ENCODE data around the gene KRT35.

DNA sequence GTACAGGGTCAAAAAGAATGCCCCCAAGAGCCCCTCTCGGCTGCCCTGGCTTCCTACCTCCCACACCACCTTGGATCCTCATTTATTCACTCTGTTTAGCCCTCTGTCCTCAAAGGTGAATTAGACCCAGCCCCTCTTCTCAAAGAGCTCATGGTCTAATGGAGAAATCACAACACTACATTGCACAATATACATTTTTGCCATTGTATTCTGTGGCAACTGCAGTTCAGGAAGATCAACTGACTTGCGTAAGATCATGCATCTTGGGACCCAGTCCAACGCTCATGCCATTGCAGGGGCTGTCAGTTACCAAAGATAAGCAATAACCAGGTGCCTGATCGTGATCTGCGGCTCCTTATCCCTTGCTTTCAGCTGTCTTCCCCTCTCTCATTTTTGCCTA lies 41.6 kb downstream of the KRT35 start:
- TF ChIP-seq GATA3 (IDR thresholded peaks at IDR 0.05; ENCODE audit: low read depth, low read length) (no peak), GATA2 (IDR thresholded peaks at IDR 0.05; ENCODE audit: low read depth, low read length) (no peak)

Data from SH-SY5Y (cell line).